ENCODE data around the gene OR52R1.
"Not testable (repeated sequence)": the region's sequence is repeated elsewhere in the genome, so short reads cannot be mapped to it uniquely, and the experiment has no call there.

OR52R1 gene

GRCh38 chr11:4804280-4804679 is at the start of gene OR52R1:
Gene OR52R1 (minus strand): TSS chr11:4804380. CDS start chr11:4804380, 0 bp downstream.
- DNase-seq (ENCODE audit: low spot score), result no peak

DNA sequence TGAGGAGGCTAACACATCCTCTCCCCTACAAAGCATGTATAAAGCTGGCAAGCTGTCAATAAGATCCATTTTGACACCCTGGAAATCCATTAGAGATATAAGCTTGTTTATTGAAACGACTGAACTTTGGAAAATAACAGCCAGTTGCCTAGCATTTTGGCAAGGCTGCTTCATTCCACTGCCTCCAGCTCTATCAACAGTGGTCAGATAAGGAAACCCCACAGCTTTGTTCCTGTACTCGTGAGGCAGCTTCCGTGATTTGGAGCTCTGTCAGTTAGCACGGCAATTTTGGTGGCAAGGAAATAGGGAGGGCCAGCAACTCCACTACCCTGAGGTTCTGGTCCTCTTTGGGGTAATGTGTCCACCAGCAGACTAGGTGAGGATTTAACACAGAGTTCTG is 46.9 kb upstream of the OR52R1 start:
- DNase-seq (ENCODE audit: low spot score), result no peak

- DNase-seq (ENCODE audit: low spot score), result no peak
Measured at GRCh38 chr11:4848908-4849532, 44.8 kb upstream of the OR52R1 start, which contains the start of gene OR51S1. Gene OR51S1 (minus strand): TSS chr11:4849208. CDS start chr11:4849208, 0 bp downstream.

GRCh38 chr11:4839851-4840549 is 35.8 kb upstream of the OR52R1 start:
- no peak for DNase-seq (ENCODE audit: low spot score)

- no peak for DNase-seq (ENCODE audit: low spot score)
Measured at GRCh38 chr11:4830909-4831308, 26.7 kb upstream of the OR52R1 start.

GRCh38 chr11:4830346-4830745 is 26.2 kb upstream of the OR52R1 start:
- DNase-seq (ENCODE audit: low spot score), result no peak

DNA sequence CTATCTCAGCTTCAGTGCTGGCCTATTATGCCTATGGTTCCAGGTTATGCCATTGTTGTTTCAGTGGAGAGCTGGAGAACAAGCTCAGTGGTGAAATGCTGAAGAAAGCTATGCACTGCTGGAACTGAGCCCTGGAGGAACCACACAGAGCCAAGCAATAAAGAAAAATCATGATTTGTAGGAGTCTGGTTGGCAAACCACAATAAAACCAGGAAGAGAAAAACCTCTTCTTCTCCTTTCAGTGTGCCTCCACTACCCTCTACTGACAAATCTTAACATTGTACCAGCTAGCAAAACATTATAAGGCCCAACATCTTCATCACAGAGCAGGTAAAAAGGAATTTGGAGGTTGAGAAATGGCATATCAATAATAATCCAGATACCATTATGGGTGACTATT is 22.2 kb upstream of the OR52R1 start:
- no peak for DNase-seq (ENCODE audit: low spot score)

GRCh38 chr11:4825132-4825531 is 21.0 kb upstream of the OR52R1 start:
- no peak for DNase-seq (ENCODE audit: low spot score)

DNA sequence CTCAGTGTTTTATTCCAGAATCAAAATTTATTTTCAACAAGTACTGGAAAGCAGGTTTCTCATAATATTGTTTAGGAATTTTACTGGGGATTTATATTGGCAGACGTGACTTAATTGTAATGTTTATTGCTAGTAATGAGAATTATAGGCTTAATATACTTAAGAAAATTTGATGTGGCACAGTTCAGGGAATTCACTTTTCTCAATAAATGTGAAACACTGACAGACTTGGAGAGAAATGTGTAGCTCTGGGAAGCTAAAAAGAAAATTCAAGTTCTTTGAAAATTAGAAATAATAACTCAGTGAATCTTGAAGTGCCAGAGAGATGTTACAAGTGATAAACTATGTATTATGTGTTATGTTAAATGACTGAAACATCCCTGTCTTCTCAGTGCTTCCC is 16.8 kb upstream of the OR52R1 start, which contains the start of gene OR51F2:
TSS of gene OR51F2 (plus strand) at position 301 of the 400 bp plus-strand sequence. CDS start 101 bp downstream, outside the sequence.
- DNase-seq (ENCODE audit: low spot score), result no peak

DNA sequence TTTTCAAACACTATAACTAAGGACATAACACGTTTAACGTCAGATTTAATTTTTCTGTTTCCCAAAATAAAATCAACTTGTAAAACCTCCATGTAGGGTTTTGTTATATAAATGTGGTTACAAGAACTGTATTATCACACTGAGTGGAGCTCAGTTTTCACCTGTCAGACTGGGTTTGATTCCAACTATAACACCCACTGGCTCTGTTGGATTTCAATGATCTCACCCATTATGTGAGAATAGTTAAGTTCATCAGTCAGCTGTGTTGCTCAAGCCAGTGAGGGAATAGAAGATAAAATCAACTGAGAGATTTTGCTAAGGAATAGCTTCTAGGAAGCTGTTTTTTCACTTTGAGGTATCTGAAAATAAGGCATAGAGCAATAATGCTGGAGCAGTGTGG is 5.1 kb upstream of the OR52R1 start:
- DNase-seq (ENCODE audit: low spot score), result no peak

DNA sequence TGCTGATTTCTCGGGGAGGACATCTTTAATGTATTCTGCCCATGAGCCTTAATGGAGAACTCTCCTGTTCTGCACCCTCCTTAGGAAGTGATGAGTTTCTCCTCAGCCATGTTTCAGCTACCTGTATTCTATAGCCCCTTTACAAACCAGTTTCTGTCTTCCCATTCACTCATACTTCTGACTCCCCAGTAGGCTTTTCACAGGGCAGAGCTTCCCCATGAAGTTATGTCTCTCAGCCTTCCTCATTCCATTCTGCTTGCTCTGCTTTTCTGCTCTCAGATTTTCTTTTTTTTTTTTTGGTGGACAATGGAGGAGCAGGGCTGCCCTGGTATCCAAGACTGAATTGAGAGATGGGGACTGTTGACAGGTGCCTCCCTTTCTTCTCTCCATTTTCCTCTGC is 4.3 kb upstream of the OR52R1 start:
- no peak for DNase-seq (ENCODE audit: low spot score)

DNA sequence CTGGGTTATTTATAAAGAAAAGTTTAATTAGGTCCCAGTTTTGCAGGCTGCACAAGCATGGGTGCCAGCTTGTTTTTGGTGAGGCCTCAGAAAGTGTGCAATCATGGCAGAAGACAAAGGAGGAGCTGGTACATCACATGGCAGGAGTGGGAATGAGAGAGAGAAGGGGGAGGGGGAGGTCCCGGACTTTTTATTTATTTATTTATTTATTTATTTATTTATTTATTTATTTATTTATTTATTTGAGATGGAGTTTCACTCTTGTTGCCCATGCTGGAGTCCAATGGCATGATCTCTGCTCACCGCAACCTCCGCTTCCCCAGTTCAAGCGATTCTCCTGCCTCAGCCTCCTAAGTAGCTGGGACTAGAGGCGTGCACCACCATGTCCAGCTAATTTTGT is 2.9 kb downstream of the OR52R1 start:
- DNase-seq (ENCODE audit: low spot score), result not testable (repeated sequence)

DNA sequence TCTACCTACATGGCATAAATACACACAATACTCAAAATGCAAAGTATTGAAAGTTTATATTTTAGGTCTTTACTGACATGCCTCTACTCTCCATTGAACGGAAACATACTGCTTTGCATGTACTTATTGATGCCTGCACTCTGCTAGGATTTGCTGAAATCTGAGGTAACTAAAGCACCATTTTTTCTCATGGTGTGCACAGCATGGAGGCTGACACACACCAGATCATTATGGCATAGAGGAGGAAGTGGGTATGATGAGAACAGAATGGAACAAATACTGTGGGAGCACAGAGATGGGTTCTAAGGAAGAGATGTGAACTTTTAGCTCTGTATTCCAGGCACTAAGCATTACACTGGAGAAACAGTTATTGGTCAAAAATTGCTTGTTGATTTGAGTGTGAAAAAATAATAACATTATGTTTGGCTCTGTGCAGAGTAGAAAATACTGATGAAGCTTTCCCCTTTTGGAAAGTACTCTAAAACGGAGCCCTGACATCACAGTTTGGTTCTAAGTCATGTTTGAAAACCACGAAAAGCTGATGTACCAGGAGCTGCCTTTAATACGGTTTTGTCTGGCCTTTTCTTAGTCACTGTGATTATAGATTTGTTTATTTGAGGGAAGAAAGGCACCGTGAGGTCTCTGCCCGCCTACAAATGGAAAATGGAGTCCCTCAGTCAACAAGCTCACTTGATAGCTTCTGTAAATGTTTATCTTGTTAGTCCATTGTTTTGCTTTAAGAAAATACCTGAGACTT is 5.6 kb downstream of the OR52R1 start:
- no peak for DNase-seq (ENCODE audit: low spot score)

DNA sequence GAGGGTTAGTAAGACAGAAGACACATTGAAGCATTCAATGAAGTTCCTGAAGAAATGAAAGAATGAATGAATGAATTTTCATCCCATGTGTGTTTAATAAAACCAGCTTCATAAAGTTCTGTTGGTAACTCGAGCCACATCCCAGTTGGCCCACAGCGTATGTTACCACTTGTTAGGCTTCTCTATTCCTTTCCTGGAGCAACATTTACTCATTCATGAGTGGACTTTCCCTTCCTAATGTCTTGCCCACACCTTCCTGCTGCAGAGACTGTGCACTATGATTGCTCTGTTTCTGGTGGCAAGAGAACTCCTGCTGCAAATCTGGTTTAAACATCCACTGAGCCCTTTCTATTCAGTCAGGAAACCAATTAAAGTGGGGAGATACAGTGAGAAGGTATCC is 7.0 kb downstream of the OR52R1 start:
- no peak for DNase-seq (ENCODE audit: low spot score)

- no peak for DNase-seq (ENCODE audit: low spot score)
Measured at GRCh38 chr11:4782454-4782853, 21.7 kb downstream of the OR52R1 start.

- no peak for DNase-seq (ENCODE audit: low spot score)
Measured at GRCh38 chr11:4769838-4770237, 34.3 kb downstream of the OR52R1 start, which contains the start of gene OR51F1. Gene OR51F1 (minus strand): TSS chr11:4769938. CDS start chr11:4769938, 0 bp downstream.

DNA sequence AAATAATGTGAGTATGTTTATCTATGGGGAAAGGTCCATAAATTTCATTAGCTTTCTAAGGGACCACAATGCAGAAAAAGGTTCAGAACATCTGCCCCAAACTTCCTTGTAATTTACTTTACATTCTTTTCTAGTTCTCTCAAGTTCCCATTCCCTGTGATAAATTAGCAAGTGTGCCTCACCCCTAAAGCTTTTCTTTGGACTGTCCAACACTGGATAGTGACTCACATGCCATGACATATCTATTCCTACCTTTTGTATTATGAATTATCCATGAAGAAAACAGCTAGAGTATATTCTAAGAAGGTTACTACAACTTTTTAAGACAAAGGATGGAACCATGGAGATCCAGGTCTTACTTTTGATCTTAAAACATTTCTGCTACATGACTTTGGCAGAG is 36.1 kb downstream of the OR52R1 start:
- no peak for DNase-seq (ENCODE audit: low spot score)

GRCh38 chr11:4766420-4767043 is 37.6 kb downstream of the OR52R1 start:
- no peak for DNase-seq (ENCODE audit: low spot score)

GRCh38 chr11:4763096-4763495 is 41.1 kb downstream of the OR52R1 start:
- no peak for DNase-seq (ENCODE audit: low spot score)

All from AG20443 (cell line).